HL-60 (cell line): ENCODE data around the gene GDAP1L1.

ENCODE experiments used
- DNase-seq, 2 experiments: peaks; one replicate each; pipeline ENCODE4 v3.0.0-alpha.2; 2010 to 2020; ENCODE audit warnings: low read depth in 1 of 2, low spot score in 1 of 2
- H3K27ac ChIP-seq: fragments of 250-450 bp; sonication (Bioruptor Pico); replicated peaks from 2 replicates; pipeline ENCODE4 v1.5.1; 2020; ENCODE audit warnings: mild to moderate bottlenecking, moderate library complexity
- H3K27me3 ChIP-seq: fragments of 250-450 bp; sonication (Bioruptor Pico); 2 replicates; pipeline ENCODE4 v1.5.1; 2021; ENCODE audit warnings: mild to moderate bottlenecking, moderate library complexity; ENCODE audit not compliant: insufficient read depth, poor library complexity, severe bottlenecking
- H3K4me3 ChIP-seq: replicated peaks from 2 replicates; pipeline ENCODE4 v1.5.1; 2011; ENCODE audit warnings: mild to moderate bottlenecking, control low read depth, low read length; ENCODE audit not compliant: insufficient read depth
- GABPA ChIP-seq: IDR thresholded peaks from 2 replicates; pipeline ENCODE4 v1.6.1; 2012; ENCODE audit warnings: low read depth
- POLR2AphosphoS5 ChIP-seq: IDR thresholded peaks from 2 replicates; pipeline ENCODE4 v1.6.1; 2012; ENCODE audit warnings: low read depth
- SPI1 ChIP-seq: IDR thresholded peaks from 2 replicates; pipeline ENCODE4 v1.6.1; 2012; ENCODE audit warnings: low read depth, mild to moderate bottlenecking, borderline replicate concordance
- TF ChIP-seq, protein P1 (sequence below): IDR thresholded peaks from one replicate; pipeline ENCODE4 v1.5.1; 2011; ENCODE audit warnings: low read length, control low read depth, inconsistent platforms; ENCODE audit not compliant: insufficient read depth
- TF ChIP-seq, protein P2 (sequence below): IDR thresholded peaks from 2 replicates; pipeline ENCODE4 v1.6.1; 2012; ENCODE audit warnings: low read depth; ENCODE audit not compliant: insufficient replicate concordance

GDAP1L1 gene

DNA sequence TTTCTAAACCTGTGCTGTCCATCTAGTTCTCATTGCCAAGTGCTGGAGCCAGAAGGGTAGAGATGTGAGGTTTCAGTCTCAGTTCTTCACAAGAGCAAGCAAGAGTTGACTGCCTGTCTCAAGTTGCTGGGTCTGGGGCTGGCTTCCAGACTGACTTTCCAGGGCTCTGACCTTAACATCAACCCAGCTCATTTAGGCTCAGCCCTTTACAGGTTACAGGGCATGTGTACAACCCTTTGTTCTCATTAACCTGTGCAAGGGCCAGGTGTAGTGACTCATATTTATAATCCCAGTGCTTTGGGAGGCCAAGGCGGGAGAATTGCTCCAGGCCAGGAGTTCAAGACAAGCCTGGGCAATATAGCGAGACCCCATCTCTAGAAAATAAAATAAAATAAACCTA lies 33.3 kb downstream of the GDAP1L1 start:
- TF ChIP-seq SPI1: no peak
- no peak for TF ChIP-seq GABPA
- TF ChIP-seq, protein P1, sequence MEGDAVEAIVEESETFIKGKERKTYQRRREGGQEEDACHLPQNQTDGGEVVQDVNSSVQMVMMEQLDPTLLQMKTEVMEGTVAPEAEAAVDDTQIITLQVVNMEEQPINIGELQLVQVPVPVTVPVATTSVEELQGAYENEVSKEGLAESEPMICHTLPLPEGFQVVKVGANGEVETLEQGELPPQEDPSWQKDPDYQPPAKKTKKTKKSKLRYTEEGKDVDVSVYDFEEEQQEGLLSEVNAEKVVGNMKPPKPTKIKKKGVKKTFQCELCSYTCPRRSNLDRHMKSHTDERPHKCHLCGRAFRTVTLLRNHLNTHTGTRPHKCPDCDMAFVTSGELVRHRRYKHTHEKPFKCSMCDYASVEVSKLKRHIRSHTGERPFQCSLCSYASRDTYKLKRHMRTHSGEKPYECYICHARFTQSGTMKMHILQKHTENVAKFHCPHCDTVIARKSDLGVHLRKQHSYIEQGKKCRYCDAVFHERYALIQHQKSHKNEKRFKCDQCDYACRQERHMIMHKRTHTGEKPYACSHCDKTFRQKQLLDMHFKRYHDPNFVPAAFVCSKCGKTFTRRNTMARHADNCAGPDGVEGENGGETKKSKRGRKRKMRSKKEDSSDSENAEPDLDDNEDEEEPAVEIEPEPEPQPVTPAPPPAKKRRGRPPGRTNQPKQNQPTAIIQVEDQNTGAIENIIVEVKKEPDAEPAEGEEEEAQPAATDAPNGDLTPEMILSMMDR: no peak
- TF ChIP-seq, protein P2, sequence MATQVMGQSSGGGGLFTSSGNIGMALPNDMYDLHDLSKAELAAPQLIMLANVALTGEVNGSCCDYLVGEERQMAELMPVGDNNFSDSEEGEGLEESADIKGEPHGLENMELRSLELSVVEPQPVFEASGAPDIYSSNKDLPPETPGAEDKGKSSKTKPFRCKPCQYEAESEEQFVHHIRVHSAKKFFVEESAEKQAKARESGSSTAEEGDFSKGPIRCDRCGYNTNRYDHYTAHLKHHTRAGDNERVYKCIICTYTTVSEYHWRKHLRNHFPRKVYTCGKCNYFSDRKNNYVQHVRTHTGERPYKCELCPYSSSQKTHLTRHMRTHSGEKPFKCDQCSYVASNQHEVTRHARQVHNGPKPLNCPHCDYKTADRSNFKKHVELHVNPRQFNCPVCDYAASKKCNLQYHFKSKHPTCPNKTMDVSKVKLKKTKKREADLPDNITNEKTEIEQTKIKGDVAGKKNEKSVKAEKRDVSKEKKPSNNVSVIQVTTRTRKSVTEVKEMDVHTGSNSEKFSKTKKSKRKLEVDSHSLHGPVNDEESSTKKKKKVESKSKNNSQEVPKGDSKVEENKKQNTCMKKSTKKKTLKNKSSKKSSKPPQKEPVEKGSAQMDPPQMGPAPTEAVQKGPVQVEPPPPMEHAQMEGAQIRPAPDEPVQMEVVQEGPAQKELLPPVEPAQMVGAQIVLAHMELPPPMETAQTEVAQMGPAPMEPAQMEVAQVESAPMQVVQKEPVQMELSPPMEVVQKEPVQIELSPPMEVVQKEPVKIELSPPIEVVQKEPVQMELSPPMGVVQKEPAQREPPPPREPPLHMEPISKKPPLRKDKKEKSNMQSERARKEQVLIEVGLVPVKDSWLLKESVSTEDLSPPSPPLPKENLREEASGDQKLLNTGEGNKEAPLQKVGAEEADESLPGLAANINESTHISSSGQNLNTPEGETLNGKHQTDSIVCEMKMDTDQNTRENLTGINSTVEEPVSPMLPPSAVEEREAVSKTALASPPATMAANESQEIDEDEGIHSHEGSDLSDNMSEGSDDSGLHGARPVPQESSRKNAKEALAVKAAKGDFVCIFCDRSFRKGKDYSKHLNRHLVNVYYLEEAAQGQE: no peak
- TF ChIP-seq POLR2AphosphoS5: no peak
- no peaks in the 10 kb centered on the region for H3K27me3 ChIP-seq
- no peak overlapping the region for H3K4me3 ChIP-seq
- H3K27ac ChIP-seq: no peak overlapping the region
- no peak for DNase-seq

- no peak overlapping the region for H3K27ac ChIP-seq
- no peaks in the 10 kb centered on the region for H3K27me3 ChIP-seq
- TF ChIP-seq, protein P1: no peak
- TF ChIP-seq SPI1 (no peak), GABPA (no peak), POLR2AphosphoS5 (no peak)
- TF ChIP-seq, protein P2: no peak
- DNase-seq: no peak
- H3K4me3 ChIP-seq: no peak overlapping the region
These were observed 35.1 kb downstream of the GDAP1L1 start for GRCh38 chr20:44282192-44282591.

- no peaks in the 10 kb centered on the region for H3K27me3 ChIP-seq
- no peak overlapping the region for H3K4me3 ChIP-seq
- no peak overlapping the region for H3K27ac ChIP-seq
- DNase-seq: no peak
- TF ChIP-seq, protein P1: no peak
- TF ChIP-seq GABPA (no peak), POLR2AphosphoS5 (no peak), SPI1 (no peak)
- TF ChIP-seq, protein P2: no peak
These were observed 36.9 kb downstream of the GDAP1L1 start for GRCh38 chr20:44284032-44284431.
